ENCODE data around the gene PRKCZ.
"Not testable (repeated sequence)": the region's sequence is repeated elsewhere in the genome, so short reads cannot be mapped to it uniquely, and the experiment has no call there.

The PRKCZ gene

DNA sequence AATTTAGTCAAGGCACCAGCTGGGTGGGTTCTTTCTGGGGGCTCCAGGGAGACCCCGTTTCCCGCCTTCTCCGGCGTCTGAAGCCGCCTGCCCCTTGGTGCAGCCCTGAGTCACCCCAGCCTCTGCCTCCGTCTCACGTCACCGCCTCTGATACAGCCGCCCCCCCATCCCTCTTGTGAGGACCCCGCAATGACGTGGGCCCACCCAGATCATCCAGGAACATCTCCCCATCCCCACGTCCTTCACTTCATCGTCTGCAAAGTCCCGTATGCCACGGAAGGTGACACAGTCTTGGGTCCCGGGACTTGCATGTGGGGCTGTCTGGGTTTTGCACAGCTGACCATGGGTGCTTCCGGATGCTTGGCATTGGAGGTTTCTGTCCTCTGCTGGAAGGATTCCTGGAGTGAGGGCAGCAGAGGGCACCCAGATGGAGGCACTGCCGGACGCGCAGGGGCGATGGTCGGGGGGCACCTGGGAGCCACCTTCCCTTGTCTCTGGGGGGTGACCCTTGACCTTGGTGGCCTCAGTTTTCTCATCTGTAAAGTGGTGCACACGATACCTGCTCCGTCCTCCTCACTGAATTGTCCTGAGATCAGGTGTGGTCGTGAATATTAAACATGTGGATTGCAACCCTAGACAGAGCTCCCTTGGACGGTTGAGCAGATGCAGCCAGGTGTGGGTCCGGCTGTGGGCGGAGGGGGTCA, 58.8 kb downstream of the PRKCZ start:
- DNase-seq (ENCODE audit: insufficient read length, low spot score), result no peak
- FAIRE-seq, result no peak
- TF ChIP-seq TAF1 (IDR thresholded peaks at IDR 0.05; ENCODE audit: low read depth, low read length) (no peak), SPI1 (IDR thresholded peaks at IDR 0.05; ENCODE audit: low read depth, low read length) (no peak), PAX5 (IDR thresholded peaks at IDR 0.05; ENCODE audit: insufficient read depth, low read length, severe bottlenecking) (no peak), POU2F2 (IDR thresholded peaks at IDR 0.05; ENCODE audit: low read depth, low read length) (no peak), POLR2A (IDR thresholded peaks at IDR 0.05; ENCODE audit: low read depth, low read length) (no peak), POLR2AphosphoS5 (IDR thresholded peaks at IDR 0.05; ENCODE audit: low read depth, low read length) (no peak)

DNA sequence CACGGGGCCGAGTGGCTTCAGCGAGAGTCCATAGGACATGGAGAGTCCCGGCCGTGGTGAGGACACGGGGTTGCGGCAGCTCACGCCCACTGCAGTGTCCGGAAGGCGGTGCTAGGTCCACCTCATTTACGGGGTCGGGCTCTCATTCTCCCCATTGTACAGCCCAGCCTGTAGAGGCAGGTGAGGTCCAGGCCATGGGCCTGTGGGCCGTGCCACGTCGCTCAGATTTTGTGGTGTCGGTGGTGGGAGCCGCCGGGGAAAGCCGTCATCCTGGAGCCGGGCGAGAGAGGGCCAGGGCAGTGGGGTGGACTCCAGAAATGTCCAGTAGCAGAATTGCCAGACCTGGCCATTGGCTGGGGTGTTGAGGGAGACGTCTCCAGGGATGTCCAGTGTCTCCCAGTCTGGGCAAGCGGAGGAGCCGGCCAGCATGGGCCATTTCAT, 59.4 kb downstream of the PRKCZ start:
- DNase-seq (ENCODE audit: insufficient read length, low spot score) (no peak), FAIRE-seq (no peak)
- TF ChIP-seq POU2F2 (IDR thresholded peaks at IDR 0.05; ENCODE audit: low read depth, low read length), result no peak
- no peak for TF ChIP-seq SPI1 (IDR thresholded peaks at IDR 0.05; ENCODE audit: low read depth, low read length)
- no peak for TF ChIP-seq PAX5 (IDR thresholded peaks at IDR 0.05; ENCODE audit: insufficient read depth, low read length, severe bottlenecking)
- TF ChIP-seq POLR2A (IDR thresholded peaks at IDR 0.05; ENCODE audit: low read depth, low read length), result no peak
- TF ChIP-seq TAF1 (IDR thresholded peaks at IDR 0.05; ENCODE audit: low read depth, low read length), result no peak
- TF ChIP-seq POLR2AphosphoS5 (IDR thresholded peaks at IDR 0.05; ENCODE audit: low read depth, low read length), result no peak

DNA sequence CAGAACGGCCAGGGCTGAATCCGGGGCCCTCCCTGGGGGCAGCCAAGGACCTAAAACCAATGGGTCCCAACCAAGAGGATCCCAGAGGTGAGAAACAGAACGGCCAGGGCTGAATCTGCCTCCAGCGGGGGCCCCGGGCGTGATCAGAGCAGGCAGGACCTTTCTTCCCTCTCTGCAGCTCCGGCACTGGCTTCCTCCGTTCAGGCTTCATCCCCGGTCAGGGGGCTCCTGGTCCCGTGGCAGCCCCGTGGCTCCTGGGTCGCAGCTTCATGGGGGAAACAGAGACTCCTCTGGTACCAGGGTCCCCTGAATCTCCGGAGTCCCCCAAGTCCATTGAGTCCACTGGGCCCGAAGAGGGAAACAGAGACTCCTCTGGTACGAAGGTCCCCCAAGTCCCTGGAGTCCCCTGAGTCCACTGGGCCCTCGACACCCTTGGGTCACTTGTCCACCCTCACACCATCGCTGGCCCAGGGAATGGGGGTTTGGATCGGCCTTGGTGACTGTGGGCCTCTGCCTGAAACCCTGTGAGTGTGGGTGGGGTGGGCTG, 60.1 kb downstream of the PRKCZ start:
- DNase-seq (ENCODE audit: insufficient read length, low spot score) (no peak), FAIRE-seq (no peak)
- TF ChIP-seq POLR2A (IDR thresholded peaks at IDR 0.05; ENCODE audit: low read depth, low read length), result no peak
- TF ChIP-seq PAX5 (IDR thresholded peaks at IDR 0.05; ENCODE audit: insufficient read depth, low read length, severe bottlenecking), result no peak
- no peak for TF ChIP-seq SPI1 (IDR thresholded peaks at IDR 0.05; ENCODE audit: low read depth, low read length)

DNA sequence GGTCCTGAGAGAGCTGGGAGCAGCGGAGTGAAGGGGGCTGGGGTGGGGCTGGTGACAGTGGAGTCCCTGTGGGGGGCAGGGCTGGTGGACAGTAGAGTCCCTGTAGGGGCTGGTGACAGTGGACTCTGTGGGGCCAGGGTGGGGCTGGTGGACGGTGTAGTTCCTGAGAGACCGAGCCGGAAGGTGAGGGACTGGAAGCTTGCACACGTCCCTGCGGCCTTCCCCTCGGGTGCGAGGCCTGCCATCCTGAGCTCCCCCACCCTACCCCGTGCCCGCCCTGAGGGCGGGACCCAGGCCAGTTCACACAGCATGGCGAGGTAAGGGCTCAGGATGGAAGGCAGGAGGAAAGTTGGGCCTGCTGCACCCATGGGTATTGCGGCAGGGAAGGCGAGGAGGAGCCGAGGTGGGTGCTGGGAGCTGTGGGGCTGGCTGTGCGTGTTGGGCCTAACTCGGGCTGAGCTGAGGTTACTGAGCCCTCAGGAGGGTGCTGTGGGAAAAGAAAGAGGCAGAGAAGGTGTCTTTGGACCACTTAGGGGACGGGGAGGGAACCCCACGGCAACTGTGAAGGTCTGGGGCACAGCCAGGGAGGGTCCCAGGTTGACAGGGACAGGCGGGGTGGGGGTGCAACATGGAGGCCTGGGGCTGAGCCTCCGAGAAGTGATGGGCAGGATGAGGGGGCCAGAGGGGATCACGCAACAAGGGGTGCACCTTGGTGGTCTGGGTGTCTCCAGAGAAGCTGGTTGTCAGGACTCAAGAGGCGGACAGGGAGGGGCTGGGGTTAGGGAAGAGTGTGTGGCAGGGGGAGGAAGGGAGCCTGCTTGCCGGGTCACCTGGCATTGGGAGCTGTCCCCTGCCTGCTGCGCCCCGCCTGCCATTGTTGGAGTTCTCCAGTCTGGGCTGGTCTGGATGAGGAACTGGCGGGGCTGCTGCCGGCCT, 60.8 kb downstream of the PRKCZ start:
- DNase-seq (ENCODE audit: insufficient read length, low spot score) (no peak), FAIRE-seq (no peak)
- no peak for TF ChIP-seq POLR2AphosphoS5 (IDR thresholded peaks at IDR 0.05; ENCODE audit: low read depth, low read length)
- no peak for TF ChIP-seq SPI1 (IDR thresholded peaks at IDR 0.05; ENCODE audit: low read depth, low read length)
- no peak for TF ChIP-seq POU2F2 (IDR thresholded peaks at IDR 0.05; ENCODE audit: low read depth, low read length)
- no peak for TF ChIP-seq TAF1 (IDR thresholded peaks at IDR 0.05; ENCODE audit: low read depth, low read length)
- no peak for TF ChIP-seq POLR2A (IDR thresholded peaks at IDR 0.05; ENCODE audit: low read depth, low read length)
- no peak for TF ChIP-seq PAX5 (IDR thresholded peaks at IDR 0.05; ENCODE audit: insufficient read depth, low read length, severe bottlenecking)

DNA sequence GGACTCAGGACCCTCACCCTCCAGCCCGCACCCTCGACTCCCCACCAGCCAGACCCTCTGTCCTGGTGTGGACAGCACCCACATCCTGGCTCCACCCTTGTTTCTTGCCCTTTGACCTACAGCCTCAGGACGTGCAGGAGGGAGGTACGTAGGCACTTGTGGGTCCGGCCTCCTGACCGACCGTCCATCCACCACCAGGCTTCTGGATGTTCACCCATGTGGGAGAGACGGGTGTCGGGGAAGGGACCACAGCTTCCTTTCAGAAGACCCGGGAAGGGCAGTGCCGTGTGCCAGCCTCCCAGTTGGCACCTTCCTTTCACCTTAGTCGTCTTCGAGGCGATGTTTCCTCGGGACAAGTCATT, 61.4 kb downstream of the PRKCZ start:
- no peak for DNase-seq (ENCODE audit: insufficient read length, low spot score)
- TF ChIP-seq SPI1 (IDR thresholded peaks at IDR 0.05; ENCODE audit: low read depth, low read length) (no peak), POLR2AphosphoS5 (IDR thresholded peaks at IDR 0.05; ENCODE audit: low read depth, low read length) (no peak), TAF1 (IDR thresholded peaks at IDR 0.05; ENCODE audit: low read depth, low read length) (no peak), PAX5 (IDR thresholded peaks at IDR 0.05; ENCODE audit: insufficient read depth, low read length, severe bottlenecking) (no peak), POU2F2 (IDR thresholded peaks at IDR 0.05; ENCODE audit: low read depth, low read length) (no peak), POLR2A (IDR thresholded peaks at IDR 0.05; ENCODE audit: low read depth, low read length) (no peak)
- FAIRE-seq, result no peak

DNA sequence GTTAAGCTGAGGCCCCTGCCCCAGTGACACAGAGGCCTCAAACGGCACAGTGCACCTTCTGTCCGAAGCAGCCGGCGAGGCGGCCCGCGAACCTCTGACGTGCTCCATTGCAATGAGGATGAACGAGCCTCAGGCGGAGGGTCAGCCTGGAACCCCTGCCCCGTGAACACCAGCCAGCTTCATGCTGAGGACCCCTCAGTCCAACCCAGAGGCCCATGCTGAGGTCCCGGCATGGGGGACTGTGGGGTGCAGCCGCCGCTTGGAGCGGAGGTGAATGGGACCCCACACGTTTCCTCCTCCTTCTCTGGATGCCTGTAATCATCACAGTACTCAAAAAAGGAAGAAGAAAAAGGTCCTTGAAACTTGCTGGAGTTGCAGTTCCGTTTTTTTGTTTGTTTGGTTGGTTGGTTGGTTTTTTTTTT, 62.1 kb downstream of the PRKCZ start:
- FAIRE-seq (no peak), DNase-seq (ENCODE audit: insufficient read length, low spot score) (no peak)
- no peak for TF ChIP-seq PAX5 (IDR thresholded peaks at IDR 0.05; ENCODE audit: insufficient read depth, low read length, severe bottlenecking)
- peak; percentile 91 for TF ChIP-seq SPI1 (IDR thresholded peaks at IDR 0.05; ENCODE audit: low read depth, low read length)

DNA sequence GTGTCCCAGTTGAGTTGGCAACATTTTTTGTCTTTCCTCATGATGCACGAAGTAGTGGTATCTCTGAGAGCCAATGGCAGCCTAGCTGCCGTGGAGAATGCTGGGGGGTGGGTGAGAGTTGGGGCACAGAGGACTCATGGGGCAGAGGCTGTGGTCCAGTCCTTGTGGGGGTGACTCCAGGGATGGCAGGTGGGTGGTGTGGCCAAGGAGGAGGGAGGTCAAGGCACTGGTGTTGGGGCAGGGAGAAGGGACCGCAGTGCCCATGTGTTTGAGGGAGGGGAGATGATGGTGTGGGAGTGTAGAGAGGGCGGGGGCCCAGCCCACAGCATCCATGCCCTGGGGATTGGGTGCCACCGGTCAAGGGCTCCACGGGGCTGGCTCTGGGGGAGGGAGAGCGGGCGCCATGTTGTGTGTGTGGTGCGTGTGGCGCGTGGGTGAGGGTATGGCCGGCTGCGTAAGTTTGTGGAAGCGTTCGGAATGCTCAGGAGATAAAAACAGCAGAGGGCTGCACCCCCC, 63.5 kb downstream of the PRKCZ start:
- TF ChIP-seq POLR2AphosphoS5 (IDR thresholded peaks at IDR 0.05; ENCODE audit: low read depth, low read length) (no peak), TAF1 (IDR thresholded peaks at IDR 0.05; ENCODE audit: low read depth, low read length) (no peak), PAX5 (IDR thresholded peaks at IDR 0.05; ENCODE audit: insufficient read depth, low read length, severe bottlenecking) (no peak), POLR2A (IDR thresholded peaks at IDR 0.05; ENCODE audit: low read depth, low read length) (no peak), SPI1 (IDR thresholded peaks at IDR 0.05; ENCODE audit: low read depth, low read length) (no peak), POU2F2 (IDR thresholded peaks at IDR 0.05; ENCODE audit: low read depth, low read length) (no peak)
- FAIRE-seq (no peak), DNase-seq (ENCODE audit: insufficient read length, low spot score) (no peak)

DNA sequence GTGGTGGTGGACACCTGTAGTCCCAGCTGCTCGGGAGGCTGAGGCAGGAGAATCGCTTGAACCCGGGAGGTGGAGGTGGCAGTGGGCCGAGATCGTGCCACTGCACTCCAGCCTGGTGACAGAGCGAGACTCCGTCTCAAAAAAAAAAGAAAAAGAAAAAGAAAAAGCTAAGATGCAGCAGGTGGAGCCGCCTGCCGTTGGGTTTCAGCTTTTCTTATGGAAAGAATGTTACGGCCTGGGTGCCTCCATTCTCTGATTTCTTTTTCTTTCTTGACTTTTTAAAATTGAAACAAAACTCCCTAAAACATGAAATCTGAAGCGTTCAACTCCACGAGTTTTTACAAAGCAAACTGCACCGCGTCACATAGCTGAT, 64.4 kb downstream of the PRKCZ start:
- not testable (repeated sequence) for FAIRE-seq; DNase-seq (ENCODE audit: insufficient read length, low spot score)

DNA sequence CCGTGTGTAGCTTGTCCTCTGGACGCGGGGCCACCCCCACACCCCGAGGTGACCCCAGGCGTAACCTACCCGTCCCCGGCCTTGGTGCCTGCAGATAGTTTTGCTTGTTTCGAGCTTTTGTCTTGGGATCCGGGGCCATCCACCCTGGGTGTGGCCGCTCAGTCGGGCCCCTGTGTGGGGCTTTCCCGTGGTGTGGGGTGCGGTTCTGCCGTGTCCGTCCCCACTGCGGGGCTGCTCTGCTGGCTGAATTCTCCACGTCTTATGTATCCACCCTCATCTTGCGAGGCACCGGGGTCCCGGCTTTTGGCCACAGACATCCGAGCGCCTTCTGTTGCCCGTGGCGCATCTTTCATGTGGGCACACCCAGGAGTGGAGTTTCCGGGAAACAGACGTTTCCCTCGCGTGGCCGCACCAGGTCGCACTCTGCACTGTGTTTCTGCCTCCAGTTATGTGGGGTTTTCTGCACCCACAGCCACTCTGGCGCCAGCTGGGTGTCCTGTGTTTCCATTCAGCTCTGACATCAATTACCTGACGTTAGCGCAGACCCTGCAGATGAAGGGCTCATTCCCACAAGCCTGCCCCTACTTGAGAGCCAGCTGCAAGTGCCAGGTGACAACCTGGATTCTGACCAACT, 64.9 kb downstream of the PRKCZ start:
- FAIRE-seq, result no peak
- TF ChIP-seq POLR2AphosphoS5 (IDR thresholded peaks at IDR 0.05; ENCODE audit: low read depth, low read length), result no peak
- no peak for TF ChIP-seq POU2F2 (IDR thresholded peaks at IDR 0.05; ENCODE audit: low read depth, low read length)

More for the DNA sequence above, 64.9 kb downstream of the PRKCZ start:
- DNase-seq (ENCODE audit: insufficient read length, low spot score), result no peak
